GM21381 (cell line): ENCODE data around the gene TOB1.
A peak's percentile ranks its signal among the peaks of the same experiment; 100 is the strongest.

Source experiments
- ATAC-seq: cut with Tn5 transposase; IDR thresholded peaks from one replicate; pipeline ENCODE4 v1.9.1; 2021; ENCODE audit warnings: mild to moderate bottlenecking, moderate library complexity; ENCODE audit not compliant: unreplicated experiment

Gene TOB1

GRCh38 chr17:50866261-50866949, at the start of gene TOB1:
Gene TOB1 (minus strand): TSS chr17:50866354. CDS start chr17:50864017, 2,337 bp downstream.
- peak; percentile 66 for ATAC-seq

GRCh38 chr17:50914505-50915063, 48.4 kb upstream of the TOB1 start:
- no peak for ATAC-seq

- ATAC-seq, result no peak
Measured at GRCh38 chr17:50913120-50913519, 47.0 kb upstream of the TOB1 start.

GRCh38 chr17:50911890-50912289, 45.7 kb upstream of the TOB1 start:
- no peak for ATAC-seq

GRCh38 chr17:50911450-50911849, 45.3 kb upstream of the TOB1 start:
- ATAC-seq, result no peak

GRCh38 chr17:50909765-50910605, 43.8 kb upstream of the TOB1 start:
- ATAC-seq, result no peak

- ATAC-seq, result no peak
Measured at GRCh38 chr17:50908860-50909764, 43.0 kb upstream of the TOB1 start.

- no peak for ATAC-seq
Measured at GRCh38 chr17:50908140-50908859, 42.1 kb upstream of the TOB1 start.

- no peak for ATAC-seq
Measured at GRCh38 chr17:50906443-50906842, 40.3 kb upstream of the TOB1 start.

GRCh38 chr17:50905460-50905803, 39.3 kb upstream of the TOB1 start:
- no peak for ATAC-seq

GRCh38 chr17:50904518-50905459, 38.6 kb upstream of the TOB1 start:
- no peak for ATAC-seq

- no peak for ATAC-seq
Measured at GRCh38 chr17:50903604-50904517, 37.7 kb upstream of the TOB1 start.

- no peak for ATAC-seq
Measured at GRCh38 chr17:50902372-50903353, 36.5 kb upstream of the TOB1 start.

- no peak for ATAC-seq
Measured at GRCh38 chr17:50900383-50900892, 34.3 kb upstream of the TOB1 start.

GRCh38 chr17:50899559-50900319, 33.6 kb upstream of the TOB1 start:
- no peak for ATAC-seq

GRCh38 chr17:50899005-50899460, 32.9 kb upstream of the TOB1 start:
- no peak for ATAC-seq
